HepG2 (cell line): ENCODE data around the gene P2RY11. TPM values are rescaled to one million over a fixed set of nuclear protein-coding genes. Genes with fewer than 3 reads are reported as not detected.

ENCODE experiments used
- CHD2 ChIP-seq: IDR thresholded peaks from 2 replicates; pipeline ENCODE4 v1.6.1; 2011; ENCODE audit warnings: low read depth, low read length, improper control_type of control experiment
- ELF1 ChIP-seq: sonication (generic); formaldehyde crosslinking; IDR thresholded peaks from 2 replicates; pipeline ENCODE4 v1.4.0; 2020; ENCODE audit warnings: missing genetic modification reagents
- HNF4G ChIP-seq, 2 experiments: sonication (generic) in 1 of 2; formaldehyde crosslinking in 1 of 2; IDR thresholded peaks; 2 replicates each; pipeline versions ENCODE4 v1.4.0 to v1.6.1; 2011 to 2020; ENCODE audit warnings: borderline replicate concordance in 2 of 2, low read depth in 2 of 2, mild to moderate bottlenecking in 2 of 2, low read length in 1 of 2, missing genetic modification reagents in 1 of 2, moderate library complexity in 1 of 2
- KDM2A ChIP-seq: sonication (generic); formaldehyde crosslinking; IDR thresholded peaks from 2 replicates; pipeline ENCODE4 v1.4.0; 2020; ENCODE audit warnings: low read depth, missing genetic modification reagents, borderline replicate concordance
- KDM5B ChIP-seq: sonication (generic); formaldehyde crosslinking; IDR thresholded peaks from 2 replicates; pipeline ENCODE4 v1.4.0; 2020; ENCODE audit warnings: missing genetic modification reagents, mild to moderate bottlenecking, borderline replicate concordance
- NCOR1 ChIP-seq: fragments of 200-600 bp; sonication (generic); IDR thresholded peaks from 2 replicates; pipeline ENCODE4 v1.7.0; 2017; ENCODE audit warnings: antibody characterized with exemption, low read length, borderline replicate concordance
- PRPF4 ChIP-seq: fragments of 200-400 bp; formaldehyde crosslinking; IDR thresholded peaks from 2 replicates; pipeline ENCODE4 v1.6.1; 2016; ENCODE audit warnings: low read length, low read depth; ENCODE audit not compliant: poor library complexity, severe bottlenecking
- SRY ChIP-seq: sonication (generic); formaldehyde crosslinking; IDR thresholded peaks from 2 replicates; pipeline ENCODE4 v1.8.0; 2022; ENCODE audit warnings: mild to moderate bottlenecking, missing genetic modification reagents
- TBX2 ChIP-seq: sonication (generic); formaldehyde crosslinking; IDR thresholded peaks from 2 replicates; pipeline ENCODE4 v1.5.0; 2020; ENCODE audit warnings: missing genetic modification reagents, mild to moderate bottlenecking, borderline replicate concordance
- XBP1 ChIP-seq: sonication (generic); formaldehyde crosslinking; IDR thresholded peaks from 2 replicates; pipeline ENCODE4 v1.5.0; 2020; ENCODE audit warnings: missing genetic modification reagents
- ZNF138 ChIP-seq: sonication (generic); formaldehyde crosslinking; IDR thresholded peaks from 2 replicates; pipeline ENCODE4 v1.5.0; 2020; ENCODE audit warnings: mild to moderate bottlenecking, low read depth, missing genetic modification reagents
- ZNF264 ChIP-seq: sonication (generic); formaldehyde crosslinking; IDR thresholded peaks from 2 replicates; pipeline ENCODE4 v1.4.0; 2020; ENCODE audit warnings: missing genetic modification reagents
- ZNF605 ChIP-seq: sonication (generic); formaldehyde crosslinking; IDR thresholded peaks from 2 replicates; pipeline ENCODE4 v1.8.0; 2022; ENCODE audit warnings: mild to moderate bottlenecking, missing genetic modification reagents
- ZNF746 ChIP-seq: sonication (generic); formaldehyde crosslinking; IDR thresholded peaks from 2 replicates; pipeline ENCODE4 v1.8.0; 2022; ENCODE audit warnings: mild to moderate bottlenecking, missing genetic modification reagents
- ZNF777 ChIP-seq: sonication (generic); formaldehyde crosslinking; IDR thresholded peaks from 2 replicates; pipeline ENCODE4 v1.4.0; 2020; ENCODE audit warnings: missing genetic modification reagents
- ZSCAN31 ChIP-seq: sonication (generic); formaldehyde crosslinking; IDR thresholded peaks from 2 replicates; pipeline ENCODE4 v1.5.0; 2020; ENCODE audit warnings: low read depth, mild to moderate bottlenecking, missing genetic modification reagents
- polyA plus RNA-seq, 8 experiments: library from polyadenylated mRNA; depleted of rRNA in 3 of 8; stranded (reverse) in 7 of 8; unstranded in 1 of 8; fragments of >200 nt; fragmentation: Illumina TruSeq in 4 of 8; extraction: Trizol in 4 of 8; gene quantifications; 2 replicates each; pipeline versions ENCODE4 v1.2.1 to v1.2.3, GENCODE V29; 2011 to 2016; ENCODE audit warnings: low read depth in 4 of 8, missing spikeins in 1 of 8, mixed read lengths in 1 of 8; ENCODE audit not compliant: insufficient read depth in 1 of 8
- total RNA-seq, 5 experiments: library from RNA; depleted of rRNA; stranded (reverse); fragments of >200 nt; fragmentation: Illumina TruSeq; extraction: Trizol; gene quantifications; 2 replicates each; pipeline ENCODE4 v1.2.3, GENCODE V29; 2016; ENCODE audit warnings: low read depth in 1 of 5
- TF ChIP-seq, protein P1 (sequence below): sonication (generic); formaldehyde crosslinking; IDR thresholded peaks from 2 replicates; pipeline ENCODE4 v1.5.1; 2020; ENCODE audit warnings: missing genetic modification reagents, mild to moderate bottlenecking, borderline replicate concordance
- TF ChIP-seq, protein P2 (sequence below): sonication (generic); formaldehyde crosslinking; IDR thresholded peaks from 2 replicates; pipeline ENCODE4 v1.4.0; 2020; ENCODE audit warnings: missing genetic modification reagents
- TF ChIP-seq, protein P3 (sequence below): sonication (generic); formaldehyde crosslinking; IDR thresholded peaks from 2 replicates; pipeline ENCODE4 v1.4.0; 2020; ENCODE audit warnings: missing genetic modification reagents
- TF ChIP-seq, protein P4 (sequence below): sonication (generic); formaldehyde crosslinking; IDR thresholded peaks from 2 replicates; pipeline ENCODE4 v1.4.0; 2020; ENCODE audit warnings: missing genetic modification reagents, borderline replicate concordance
- TF ChIP-seq, protein P5 (sequence below): sonication (generic); formaldehyde crosslinking; IDR thresholded peaks from 2 replicates; pipeline ENCODE4 v1.4.0; 2020; ENCODE audit warnings: mild to moderate bottlenecking, low read depth, missing genetic modification reagents

The P2RY11 gene
- total and polyA plus RNA-seq, 2 of the 13 experiments (the other 11 are each of a cell fraction or from before 2014, with no cell fraction given) = 4.0 to 7.8 TPM

DNA sequence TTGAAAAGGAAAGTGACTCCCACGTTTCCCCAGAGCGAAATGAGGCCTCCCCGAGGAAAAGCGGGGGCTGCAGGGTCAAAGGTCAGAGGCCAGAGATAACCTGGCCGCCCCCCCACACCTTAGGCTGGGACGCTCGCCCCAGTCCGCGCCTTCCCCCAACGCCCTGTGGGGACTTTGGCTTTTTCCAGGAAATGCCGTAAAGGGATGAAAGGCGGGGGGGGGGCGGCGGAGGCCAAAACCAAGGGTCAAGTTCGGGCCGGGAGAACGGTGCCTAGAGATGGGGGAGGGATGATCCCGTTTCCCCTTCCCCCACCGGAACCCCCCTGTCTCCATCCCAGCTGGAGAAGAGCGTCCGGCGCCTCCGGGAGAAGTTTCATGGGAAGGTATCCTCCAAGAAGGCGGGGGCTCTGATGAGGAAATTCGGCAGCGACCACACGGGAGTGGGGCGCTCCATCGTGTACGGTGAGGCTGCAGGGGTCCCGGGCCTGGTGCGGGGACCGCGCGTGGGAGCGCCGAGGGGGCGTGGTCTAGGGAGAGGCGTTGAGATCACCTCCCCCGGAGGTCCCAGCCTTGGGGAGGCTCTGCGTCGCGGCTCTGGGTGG, 24.8 kb upstream of the P2RY11 start (continued):
- TF ChIP-seq, protein P1, sequence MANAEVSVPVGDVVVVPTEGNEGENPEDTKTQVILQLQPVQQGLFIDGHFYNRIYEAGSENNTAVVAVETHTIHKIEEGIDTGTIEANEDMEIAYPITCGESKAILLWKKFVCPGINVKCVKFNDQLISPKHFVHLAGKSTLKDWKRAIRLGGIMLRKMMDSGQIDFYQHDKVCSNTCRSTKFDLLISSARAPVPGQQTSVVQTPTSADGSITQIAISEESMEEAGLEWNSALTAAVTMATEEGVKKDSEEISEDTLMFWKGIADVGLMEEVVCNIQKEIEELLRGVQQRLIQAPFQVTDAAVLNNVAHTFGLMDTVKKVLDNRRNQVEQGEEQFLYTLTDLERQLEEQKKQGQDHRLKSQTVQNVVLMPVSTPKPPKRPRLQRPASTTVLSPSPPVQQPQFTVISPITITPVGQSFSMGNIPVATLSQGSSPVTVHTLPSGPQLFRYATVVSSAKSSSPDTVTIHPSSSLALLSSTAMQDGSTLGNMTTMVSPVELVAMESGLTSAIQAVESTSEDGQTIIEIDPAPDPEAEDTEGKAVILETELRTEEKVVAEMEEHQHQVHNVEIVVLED (CRISPR knock-in tag) = peak; percentile 16; the same call in 1 of the 2 replicates
- peak; percentile 79; the same call in 1 of the 2 replicates for TF ChIP-seq NCOR1
- TF ChIP-seq KDM5B (CRISPR knock-in tag) = peak; percentile 5; the same call in 1 of the 2 replicates
- TF ChIP-seq ZNF264 (CRISPR knock-in tag) = peak; percentile 48; the same call in 1 of the 2 replicates
- 0 out of 2 replicates have a peak, but pooled peaks have one; percentile 22 for TF ChIP-seq ZNF746 (CRISPR knock-in tag)
- TF ChIP-seq PRPF4 = peak; percentile 79
- peak; percentile 12; the same call in 1 of the 2 replicates for TF ChIP-seq ZSCAN31 (CRISPR knock-in tag)
- TF ChIP-seq CHD2 = no peak
- TF ChIP-seq TBX2 (CRISPR knock-in tag) = peak; percentile 71; the same call in 1 of the 2 replicates
- TF ChIP-seq, protein P2, sequence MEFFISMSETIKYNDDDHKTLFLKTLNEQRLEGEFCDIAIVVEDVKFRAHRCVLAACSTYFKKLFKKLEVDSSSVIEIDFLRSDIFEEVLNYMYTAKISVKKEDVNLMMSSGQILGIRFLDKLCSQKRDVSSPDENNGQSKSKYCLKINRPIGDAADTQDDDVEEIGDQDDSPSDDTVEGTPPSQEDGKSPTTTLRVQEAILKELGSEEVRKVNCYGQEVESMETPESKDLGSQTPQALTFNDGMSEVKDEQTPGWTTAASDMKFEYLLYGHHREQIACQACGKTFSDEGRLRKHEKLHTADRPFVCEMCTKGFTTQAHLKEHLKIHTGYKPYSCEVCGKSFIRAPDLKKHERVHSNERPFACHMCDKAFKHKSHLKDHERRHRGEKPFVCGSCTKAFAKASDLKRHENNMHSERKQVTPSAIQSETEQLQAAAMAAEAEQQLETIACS (CRISPR knock-in tag) = no peak
- TF ChIP-seq ZNF138 = no peak
- no peak for TF ChIP-seq ZNF605 (CRISPR knock-in tag)
- TF ChIP-seq, protein P3, sequence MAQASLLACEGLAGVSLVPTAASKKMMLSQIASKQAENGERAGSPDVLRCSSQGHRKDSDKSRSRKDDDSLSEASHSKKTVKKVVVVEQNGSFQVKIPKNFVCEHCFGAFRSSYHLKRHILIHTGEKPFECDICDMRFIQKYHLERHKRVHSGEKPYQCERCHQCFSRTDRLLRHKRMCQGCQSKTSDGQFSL = peak; percentile 99
- TF ChIP-seq ZNF777 (CRISPR knock-in tag) = peak; percentile 26; the same call in 1 of the 2 replicates
- TF ChIP-seq HNF4G (IDR thresholded peaks at IDR 0.05; ENCODE audit: borderline replicate concordance, low read depth, low read length) = peak; percentile 76
- TF ChIP-seq HNF4G (CRISPR knock-in tag; IDR thresholded peaks at IDR 0.05; ENCODE audit: borderline replicate concordance, low read depth) = no peak
- TF ChIP-seq, protein P4, sequence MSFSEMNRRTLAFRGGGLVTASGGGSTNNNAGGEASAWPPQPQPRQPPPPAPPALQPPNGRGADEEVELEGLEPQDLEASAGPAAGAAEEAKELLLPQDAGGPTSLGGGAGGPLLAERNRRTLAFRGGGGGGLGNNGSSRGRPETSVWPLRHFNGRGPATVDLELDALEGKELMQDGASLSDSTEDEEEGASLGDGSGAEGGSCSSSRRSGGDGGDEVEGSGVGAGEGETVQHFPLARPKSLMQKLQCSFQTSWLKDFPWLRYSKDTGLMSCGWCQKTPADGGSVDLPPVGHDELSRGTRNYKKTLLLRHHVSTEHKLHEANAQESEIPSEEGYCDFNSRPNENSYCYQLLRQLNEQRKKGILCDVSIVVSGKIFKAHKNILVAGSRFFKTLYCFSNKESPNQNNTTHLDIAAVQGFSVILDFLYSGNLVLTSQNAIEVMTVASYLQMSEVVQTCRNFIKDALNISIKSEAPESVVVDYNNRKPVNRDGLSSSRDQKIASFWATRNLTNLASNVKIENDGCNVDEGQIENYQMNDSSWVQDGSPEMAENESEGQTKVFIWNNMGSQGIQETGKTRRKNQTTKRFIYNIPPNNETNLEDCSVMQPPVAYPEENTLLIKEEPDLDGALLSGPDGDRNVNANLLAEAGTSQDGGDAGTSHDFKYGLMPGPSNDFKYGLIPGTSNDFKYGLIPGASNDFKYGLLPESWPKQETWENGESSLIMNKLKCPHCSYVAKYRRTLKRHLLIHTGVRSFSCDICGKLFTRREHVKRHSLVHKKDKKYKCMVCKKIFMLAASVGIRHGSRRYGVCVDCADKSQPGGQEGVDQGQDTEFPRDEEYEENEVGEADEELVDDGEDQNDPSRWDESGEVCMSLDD = peak; percentile 53; the same call in 1 of the 2 replicates
- TF ChIP-seq SRY (CRISPR knock-in tag) = no peak
- TF ChIP-seq ELF1 = peak; percentile 25; the same call in 1 of the 2 replicates
- TF ChIP-seq, protein P5, sequence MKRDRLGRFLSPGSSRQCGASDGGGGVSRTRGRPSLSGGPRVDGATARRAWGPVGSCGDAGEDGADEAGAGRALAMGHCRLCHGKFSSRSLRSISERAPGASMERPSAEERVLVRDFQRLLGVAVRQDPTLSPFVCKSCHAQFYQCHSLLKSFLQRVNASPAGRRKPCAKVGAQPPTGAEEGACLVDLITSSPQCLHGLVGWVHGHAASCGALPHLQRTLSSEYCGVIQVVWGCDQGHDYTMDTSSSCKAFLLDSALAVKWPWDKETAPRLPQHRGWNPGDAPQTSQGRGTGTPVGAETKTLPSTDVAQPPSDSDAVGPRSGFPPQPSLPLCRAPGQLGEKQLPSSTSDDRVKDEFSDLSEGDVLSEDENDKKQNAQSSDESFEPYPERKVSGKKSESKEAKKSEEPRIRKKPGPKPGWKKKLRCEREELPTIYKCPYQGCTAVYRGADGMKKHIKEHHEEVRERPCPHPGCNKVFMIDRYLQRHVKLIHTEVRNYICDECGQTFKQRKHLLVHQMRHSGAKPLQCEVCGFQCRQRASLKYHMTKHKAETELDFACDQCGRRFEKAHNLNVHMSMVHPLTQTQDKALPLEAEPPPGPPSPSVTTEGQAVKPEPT (CRISPR knock-in tag) = no peak
- TF ChIP-seq KDM2A (CRISPR knock-in tag) = peak; percentile 50; the same call in 1 of the 2 replicates
- TF ChIP-seq XBP1 = no peak
